Measurements from ENCODE around the gene RBP5.
A peak's percentile ranks its signal among the peaks of the same experiment; 100 is the strongest.
"Not testable (repeated sequence)": the region's sequence is repeated elsewhere in the genome, so short reads cannot be mapped to it uniquely, and the experiment has no call there.

RBP5 gene

DNA sequence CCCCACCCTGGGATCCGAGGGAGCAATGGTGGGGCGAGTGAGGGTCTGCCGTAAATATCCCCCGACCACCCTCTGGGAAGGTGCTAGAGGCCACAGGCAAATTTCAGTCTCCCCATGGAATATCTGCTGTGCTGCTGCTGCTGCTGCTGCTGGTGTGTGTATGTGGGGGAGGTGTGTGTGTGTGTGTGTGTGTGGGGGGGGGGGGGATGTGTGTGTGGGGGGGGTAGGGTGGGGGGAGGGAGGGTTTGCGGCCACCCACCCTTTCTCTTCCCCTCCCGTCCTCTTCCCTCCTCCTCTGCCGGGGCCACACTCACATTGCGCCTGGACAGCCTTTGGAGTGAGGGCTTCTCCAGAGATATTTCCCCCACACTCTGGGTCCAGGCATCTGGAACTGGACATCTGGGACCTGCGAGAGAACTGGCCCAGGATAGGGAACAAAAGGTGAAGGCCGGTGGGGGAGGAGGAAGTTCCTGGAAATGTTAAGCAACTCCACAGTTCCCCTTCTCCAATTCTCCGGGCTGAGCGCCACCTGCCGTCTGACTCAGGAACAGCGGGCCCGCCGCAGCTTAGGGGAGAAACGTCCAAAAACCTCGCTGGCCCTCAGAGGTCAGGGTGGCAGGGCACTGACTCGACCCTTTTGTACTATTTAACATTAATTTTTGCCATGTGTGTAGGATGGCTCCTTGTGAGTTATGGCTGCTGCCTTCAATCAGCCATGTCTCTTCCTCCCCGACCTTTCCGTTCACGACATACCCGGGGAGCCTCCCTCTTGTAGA is 19.7 kb downstream of the RBP5 start, which contains the start of gene C1RL:
TSS of gene C1RL (minus strand) at position 419 of the 776 bp plus-strand sequence. CDS start at position 385, 34 bp downstream.
- in situ Hi-C loops (cut with MboI; ENCODE audit: low pct_unique_long_range_greater_than_20kb, low sequenced_read_pairs, unreplicated experiment): loop anchor here (25.0 kb wide), 1 partner anchor 172 kb away; the partner anchor contains the start of genes ATN1, C12orf57 and RNU7-1
- TF ChIP-seq, protein P1, sequence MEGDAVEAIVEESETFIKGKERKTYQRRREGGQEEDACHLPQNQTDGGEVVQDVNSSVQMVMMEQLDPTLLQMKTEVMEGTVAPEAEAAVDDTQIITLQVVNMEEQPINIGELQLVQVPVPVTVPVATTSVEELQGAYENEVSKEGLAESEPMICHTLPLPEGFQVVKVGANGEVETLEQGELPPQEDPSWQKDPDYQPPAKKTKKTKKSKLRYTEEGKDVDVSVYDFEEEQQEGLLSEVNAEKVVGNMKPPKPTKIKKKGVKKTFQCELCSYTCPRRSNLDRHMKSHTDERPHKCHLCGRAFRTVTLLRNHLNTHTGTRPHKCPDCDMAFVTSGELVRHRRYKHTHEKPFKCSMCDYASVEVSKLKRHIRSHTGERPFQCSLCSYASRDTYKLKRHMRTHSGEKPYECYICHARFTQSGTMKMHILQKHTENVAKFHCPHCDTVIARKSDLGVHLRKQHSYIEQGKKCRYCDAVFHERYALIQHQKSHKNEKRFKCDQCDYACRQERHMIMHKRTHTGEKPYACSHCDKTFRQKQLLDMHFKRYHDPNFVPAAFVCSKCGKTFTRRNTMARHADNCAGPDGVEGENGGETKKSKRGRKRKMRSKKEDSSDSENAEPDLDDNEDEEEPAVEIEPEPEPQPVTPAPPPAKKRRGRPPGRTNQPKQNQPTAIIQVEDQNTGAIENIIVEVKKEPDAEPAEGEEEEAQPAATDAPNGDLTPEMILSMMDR (IDR thresholded peaks at IDR 0.05; ENCODE audit: extremely low read depth, insufficient read depth, missing control alignments): peak; percentile 95
- DNase-seq (ENCODE audit: low spot score): peak; percentile 64

DNA sequence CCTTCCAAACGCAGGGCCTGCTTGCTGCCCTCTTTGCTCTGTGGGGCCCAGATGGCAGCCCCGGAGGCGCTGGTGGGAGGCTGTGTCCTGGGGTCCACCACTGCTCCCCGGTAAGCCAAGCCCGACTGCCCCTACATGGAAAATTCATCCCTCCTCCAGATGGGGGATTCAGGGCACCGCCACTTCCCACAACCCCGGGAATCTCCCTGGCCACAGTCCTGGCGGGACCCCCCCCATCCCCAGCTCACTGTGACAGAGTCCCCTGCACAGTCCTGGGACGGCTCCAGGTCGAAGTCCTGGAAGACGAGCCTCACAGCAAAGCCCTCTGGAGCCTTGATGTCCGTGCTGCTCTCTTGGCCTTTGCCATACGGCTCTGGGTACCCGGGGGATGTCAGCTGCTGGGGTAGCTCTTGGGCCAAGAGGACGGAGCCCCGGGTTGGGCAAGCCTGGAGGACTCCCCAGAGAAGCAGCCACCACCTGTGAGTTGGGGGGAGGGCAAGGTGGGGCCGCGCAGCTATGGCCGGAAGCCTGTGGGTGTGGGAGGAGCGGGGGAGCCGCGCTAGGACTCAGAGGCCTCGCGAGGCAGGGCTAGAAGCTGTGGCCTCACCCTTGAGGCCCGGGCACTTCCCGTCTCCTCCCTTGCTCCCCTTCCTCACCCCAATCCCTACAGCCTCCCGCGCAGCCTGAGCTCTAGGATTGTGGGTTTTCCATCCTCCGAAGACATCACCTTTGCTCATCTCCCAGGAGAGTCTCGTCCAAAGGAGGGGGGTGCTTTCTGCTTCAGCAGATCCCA is 20.5 kb downstream of the RBP5 start:
- peak; percentile 85 for DNase-seq (ENCODE audit: low spot score)
- in situ Hi-C loops (cut with MboI; ENCODE audit: low pct_unique_long_range_greater_than_20kb, low sequenced_read_pairs, unreplicated experiment): loop anchor here (25.0 kb wide), 1 partner anchor 171 kb away; the partner anchor contains the start of genes ATN1, C12orf57 and RNU7-1
- TF ChIP-seq, protein P1 (IDR thresholded peaks at IDR 0.05; ENCODE audit: extremely low read depth, insufficient read depth, missing control alignments): no peak

DNA sequence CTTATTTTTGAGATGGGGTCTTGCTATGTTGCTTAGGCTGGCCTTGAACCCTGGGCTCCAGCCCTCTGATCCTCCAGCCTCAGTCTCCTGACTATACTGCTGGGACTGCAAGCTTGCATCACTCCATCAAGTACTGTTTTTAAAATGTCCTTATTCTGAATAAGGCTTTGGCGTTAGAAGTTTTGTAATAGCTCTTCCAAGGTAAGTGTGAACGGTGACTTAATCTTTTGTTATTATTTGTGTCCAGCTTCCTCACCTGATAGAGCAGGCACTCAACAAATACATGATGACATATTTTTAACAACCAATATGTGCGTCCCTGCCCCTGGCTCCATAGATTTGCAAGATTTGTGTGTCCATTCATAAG is 21.1 kb downstream of the RBP5 start:
- in situ Hi-C loops (cut with MboI; ENCODE audit: low pct_unique_long_range_greater_than_20kb, low sequenced_read_pairs, unreplicated experiment): loop anchor here (25.0 kb wide), 1 partner anchor 170 kb away; the partner anchor contains the start of genes ATN1, C12orf57 and RNU7-1
- TF ChIP-seq, protein P1 (IDR thresholded peaks at IDR 0.05; ENCODE audit: extremely low read depth, insufficient read depth, missing control alignments): no peak
- DNase-seq (ENCODE audit: low spot score): no peak

DNA sequence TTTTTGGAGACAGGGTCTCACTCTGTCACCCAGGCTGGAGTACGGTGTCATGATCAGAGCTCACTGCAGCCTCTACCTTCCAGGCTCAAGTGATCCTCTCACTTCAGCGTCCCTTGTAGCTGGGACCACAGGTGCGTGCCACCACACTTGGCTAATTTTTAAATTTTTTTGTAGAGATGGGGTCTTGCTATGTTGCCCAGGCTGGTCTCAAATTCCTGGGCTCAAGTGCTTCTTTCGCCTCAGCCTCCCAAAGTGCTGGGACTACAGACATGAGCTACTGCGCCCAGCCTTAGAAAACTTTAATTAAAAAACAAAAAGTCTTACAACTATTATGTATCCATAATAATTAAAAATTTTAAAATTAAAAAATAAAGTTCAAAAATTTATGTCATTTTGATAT is 21.5 kb downstream of the RBP5 start:
- in situ Hi-C loops (cut with MboI; ENCODE audit: low pct_unique_long_range_greater_than_20kb, low sequenced_read_pairs, unreplicated experiment): loop anchor here (25.0 kb wide), 1 partner anchor 170 kb away; the partner anchor contains the start of genes ATN1, C12orf57 and RNU7-1
- DNase-seq (ENCODE audit: low spot score): not testable (repeated sequence)

DNA sequence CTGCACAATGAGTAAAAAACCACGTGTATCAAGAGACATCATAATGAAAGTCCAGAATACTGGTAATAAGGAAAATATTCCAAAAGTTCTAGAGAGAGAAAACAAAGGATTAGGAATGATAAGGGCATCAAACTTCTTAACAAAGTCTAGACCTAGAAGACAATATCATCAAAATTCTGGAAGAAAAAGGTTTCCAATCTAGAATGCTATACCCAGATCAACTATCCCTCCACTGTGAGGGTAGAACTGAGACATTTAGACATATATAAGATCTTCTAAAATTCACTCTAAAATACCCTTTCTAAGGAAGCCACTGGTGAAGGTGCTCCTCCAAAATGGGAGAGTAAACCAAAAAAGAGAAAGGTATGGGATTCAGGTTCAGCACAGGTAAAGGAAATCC is 22.6 kb downstream of the RBP5 start:
- TF ChIP-seq, protein P1 (IDR thresholded peaks at IDR 0.05; ENCODE audit: extremely low read depth, insufficient read depth, missing control alignments): no peak
- in situ Hi-C loops (cut with MboI; ENCODE audit: low pct_unique_long_range_greater_than_20kb, low sequenced_read_pairs, unreplicated experiment): loop anchor here (25.0 kb wide), 1 partner anchor 169 kb away; the partner anchor contains the start of genes ATN1, C12orf57 and RNU7-1
- DNase-seq (ENCODE audit: low spot score): no peak

DNA sequence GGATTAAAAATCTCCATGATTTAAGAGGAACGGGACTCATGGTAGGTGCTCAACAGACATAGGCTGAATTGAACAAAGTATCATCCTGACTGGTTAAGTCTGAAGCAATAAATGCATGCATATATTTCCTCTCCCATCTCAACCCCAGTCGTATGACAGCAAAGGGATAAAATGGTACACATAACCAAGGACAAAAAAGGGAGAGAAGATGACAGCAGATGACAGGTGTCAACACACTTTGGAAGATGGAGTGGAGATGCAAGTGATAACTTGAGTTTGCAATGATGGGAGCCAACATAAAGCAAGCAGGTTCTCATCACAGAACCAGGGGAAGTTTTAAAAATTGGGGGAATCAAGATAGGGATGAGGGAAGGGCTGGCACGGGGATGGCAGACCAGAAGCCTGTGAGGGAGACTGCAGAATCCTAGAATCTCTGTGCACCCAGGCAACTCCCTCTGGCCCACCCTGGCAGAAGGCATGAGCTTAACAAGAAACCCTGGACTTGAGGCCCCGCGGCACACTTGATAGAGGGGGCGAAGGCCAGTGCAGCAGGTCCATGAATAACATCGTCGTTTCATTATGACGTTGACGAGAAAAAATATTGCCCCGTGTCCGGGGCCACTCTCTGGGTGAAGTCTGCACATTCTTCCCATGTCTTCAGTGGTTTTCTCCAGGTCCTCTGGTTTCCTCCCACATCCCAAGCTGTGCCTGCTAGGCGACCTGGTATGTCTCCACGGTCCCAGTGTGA is 24.7 kb downstream of the RBP5 start:
- TF ChIP-seq, protein P1 (IDR thresholded peaks at IDR 0.05; ENCODE audit: extremely low read depth, insufficient read depth, missing control alignments): no peak
- no peak for DNase-seq (ENCODE audit: low spot score)
- in situ Hi-C loops (cut with MboI; ENCODE audit: low pct_unique_long_range_greater_than_20kb, low sequenced_read_pairs, unreplicated experiment): loop anchor here (25.0 kb wide), 1 partner anchor 167 kb away; the partner anchor contains the start of genes ATN1, C12orf57 and RNU7-1

Measured in GM13977 (cell line).